ENCODE measurements around the gene DFFB.

DNA sequence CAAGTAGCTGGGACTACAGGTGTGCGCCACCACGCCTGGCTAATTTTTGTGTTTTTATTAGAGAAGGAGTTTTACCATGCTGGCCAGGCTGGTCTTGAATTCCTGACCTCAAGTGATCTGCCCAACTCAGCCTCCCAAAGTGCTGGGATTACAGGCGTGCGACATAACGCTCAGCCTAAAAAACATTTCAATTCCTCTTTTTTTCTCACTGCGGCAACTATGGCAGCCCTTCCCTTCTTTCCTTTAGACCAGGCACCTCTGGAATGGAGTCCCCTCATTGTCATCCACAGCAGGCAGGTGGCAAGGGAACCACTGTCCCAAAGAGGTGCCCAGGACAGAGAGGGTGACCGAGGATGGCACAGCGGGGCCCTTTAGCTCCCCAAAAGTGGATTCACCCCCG is 14.4 kb upstream of the DFFB start:
- TF ChIP-seq, protein P1, sequence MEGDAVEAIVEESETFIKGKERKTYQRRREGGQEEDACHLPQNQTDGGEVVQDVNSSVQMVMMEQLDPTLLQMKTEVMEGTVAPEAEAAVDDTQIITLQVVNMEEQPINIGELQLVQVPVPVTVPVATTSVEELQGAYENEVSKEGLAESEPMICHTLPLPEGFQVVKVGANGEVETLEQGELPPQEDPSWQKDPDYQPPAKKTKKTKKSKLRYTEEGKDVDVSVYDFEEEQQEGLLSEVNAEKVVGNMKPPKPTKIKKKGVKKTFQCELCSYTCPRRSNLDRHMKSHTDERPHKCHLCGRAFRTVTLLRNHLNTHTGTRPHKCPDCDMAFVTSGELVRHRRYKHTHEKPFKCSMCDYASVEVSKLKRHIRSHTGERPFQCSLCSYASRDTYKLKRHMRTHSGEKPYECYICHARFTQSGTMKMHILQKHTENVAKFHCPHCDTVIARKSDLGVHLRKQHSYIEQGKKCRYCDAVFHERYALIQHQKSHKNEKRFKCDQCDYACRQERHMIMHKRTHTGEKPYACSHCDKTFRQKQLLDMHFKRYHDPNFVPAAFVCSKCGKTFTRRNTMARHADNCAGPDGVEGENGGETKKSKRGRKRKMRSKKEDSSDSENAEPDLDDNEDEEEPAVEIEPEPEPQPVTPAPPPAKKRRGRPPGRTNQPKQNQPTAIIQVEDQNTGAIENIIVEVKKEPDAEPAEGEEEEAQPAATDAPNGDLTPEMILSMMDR (IDR thresholded peaks at IDR 0.05; ENCODE audit: poor library complexity, severe bottlenecking) = no peak
- no peak for TF ChIP-seq RAD21 (conservative IDR thresholded peaks at IDR 0.05)

All from neural cell (in vitro differentiated cells).